WERI-Rb-1 (cell line): Measurements from ENCODE around the gene TCF7L1.

Experiments
- DNase-seq: peaks from one replicate; pipeline ENCODE4 v3.0.0-alpha.2; 2020
- H3K27ac ChIP-seq: fragments of 250-450 bp; sonication (Bioruptor Pico); 2 replicates; pipeline ENCODE4 v1.5.1; 2020; ENCODE audit warnings: mild to moderate bottlenecking, moderate library complexity
- H3K27me3 ChIP-seq: fragments of 250-450 bp; sonication (Bioruptor Pico); 2 replicates; pipeline ENCODE4 v1.5.1; 2021; ENCODE audit warnings: mild to moderate bottlenecking, low read depth, moderate library complexity; ENCODE audit not compliant: insufficient read depth, severe bottlenecking
- H3K36me3 ChIP-seq: fragments of 250-450 bp; sonication (Bioruptor Pico); 2 replicates; pipeline ENCODE4 v1.5.1; 2020; ENCODE audit warnings: mild to moderate bottlenecking, moderate library complexity
- H3K4me3 ChIP-seq: 2 replicates; pipeline ENCODE4 v1.5.1; 2011; ENCODE audit warnings: low read depth, mild to moderate bottlenecking, control low read depth, low read length
- H3K9me3 ChIP-seq: fragments of 250-450 bp; sonication (Bioruptor Pico); 2 replicates; pipeline ENCODE4 v1.5.1; 2021; ENCODE audit warnings: mild to moderate bottlenecking, moderate library complexity; ENCODE audit not compliant: severe bottlenecking
- CTCF ChIP-seq: IDR thresholded peaks from 2 replicates; pipeline ENCODE4 v1.5.1; 2011; ENCODE audit warnings: low read depth, mild to moderate bottlenecking, control low read depth, inconsistent platforms, low read length

The TCF7L1 gene

GRCh38 chr2:85251070-85251616 is 118.0 kb downstream of the TCF7L1 start:
- H3K4me3 ChIP-seq, result no peak overlapping the region

GRCh38 chr2:85253890-85254289 is 120.7 kb downstream of the TCF7L1 start:
- peak; percentile 59 for DNase-seq
- Histone ChIP-seq H3K27me3 (no peaks in the 10 kb centered on the region), H3K36me3 (no peaks in the 10 kb centered on the region), H3K9me3 (no peaks in the 10 kb centered on the region), H3K27ac (peak overlapping the region; percentile 86), H3K4me3 (no peak overlapping the region)
- no peak for TF ChIP-seq CTCF

More at GRCh38 chr2:85251070-85251616, 118.0 kb downstream of the TCF7L1 start:
- Histone ChIP-seq H3K9me3 (no peaks in the 10 kb centered on the region), H3K36me3 (no peaks in the 10 kb centered on the region), H3K27ac (peak overlapping the region; percentile 86), H3K27me3 (no peaks in the 10 kb centered on the region)
- no peak for DNase-seq
- TF ChIP-seq CTCF, result no peak

GRCh38 chr2:85254540-85255300 is 121.5 kb downstream of the TCF7L1 start:
- H3K4me3 ChIP-seq, result no peak overlapping the region

GRCh38 chr2:85255456-85255812 is 122.2 kb downstream of the TCF7L1 start:
- Histone ChIP-seq H3K4me3 (peak overlapping the region; percentile 33), H3K36me3 (no peaks in the 10 kb centered on the region), H3K27ac (peak overlapping the region; percentile 86), H3K9me3 (no peaks in the 10 kb centered on the region), H3K27me3 (no peaks in the 10 kb centered on the region)
- no peak for TF ChIP-seq CTCF
- no peak for DNase-seq

More at GRCh38 chr2:85254540-85255300, 121.5 kb downstream of the TCF7L1 start:
- peak; percentile 42 for DNase-seq
- no peaks in the 10 kb centered on the region for H3K9me3 ChIP-seq
- no peaks in the 10 kb centered on the region for H3K27me3 ChIP-seq
- H3K36me3 ChIP-seq, result no peaks in the 10 kb centered on the region
- no peak for TF ChIP-seq CTCF
- H3K27ac ChIP-seq, result peak overlapping the region; percentile 86

- H3K27me3 ChIP-seq, result no peaks in the 10 kb centered on the region
- H3K36me3 ChIP-seq, result no peaks in the 10 kb centered on the region
- H3K9me3 ChIP-seq, result no peaks in the 10 kb centered on the region
- peak overlapping the region; percentile 86 for H3K27ac ChIP-seq
- TF ChIP-seq CTCF, result no peak
- peak overlapping the region; percentile 33 for H3K4me3 ChIP-seq
- DNase-seq, result peak; percentile 73
Measured at GRCh38 chr2:85255813-85256594, 122.8 kb downstream of the TCF7L1 start.
